ENCODE data around the gene TMEM220. TPM values are rescaled to one million over a fixed set of nuclear protein-coding genes. Genes with fewer than 3 reads are reported as not detected.
"Not testable (repeated sequence)": the region's sequence is repeated elsewhere in the genome, so short reads cannot be mapped to it uniquely, and the experiment has no call there.

Gene TMEM220
- polyA plus RNA-seq, 1 of the 3 experiments (the other 2 are of a cell fraction) = 2.7 TPM

DNA sequence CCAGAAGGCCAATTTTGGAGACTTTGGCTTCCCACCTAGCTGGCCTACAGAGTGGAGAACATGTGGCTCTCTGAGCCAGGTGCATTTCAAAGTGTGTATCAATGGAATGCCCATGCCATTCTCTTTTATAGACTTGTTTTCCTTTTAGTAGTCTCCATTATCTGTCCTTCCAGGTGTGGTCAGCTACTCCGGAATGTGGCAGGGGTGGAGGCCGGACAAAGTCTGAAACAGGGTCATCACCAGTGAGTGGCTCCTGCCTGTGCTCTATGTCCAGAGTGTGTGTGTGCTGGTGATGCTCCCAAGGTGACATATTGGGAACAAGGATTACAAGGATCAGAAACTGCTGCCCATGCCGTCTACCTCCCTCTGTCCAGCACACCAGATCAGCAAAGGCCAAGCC, 3.8 kb upstream of the TMEM220 start:
- TF ChIP-seq TCF12 (IDR thresholded peaks at IDR 0.05) = no peak
- TF ChIP-seq PBX3 (IDR thresholded peaks at IDR 0.05) = no peak
- no peak for TF ChIP-seq GATA2 (CRISPR knock-in tag; IDR thresholded peaks at IDR 0.05)
- no peak for TF ChIP-seq NRF1 (IDR thresholded peaks at IDR 0.05; ENCODE audit: low read depth, low read length)
- no peak for TF ChIP-seq NFIC (IDR thresholded peaks at IDR 0.05; ENCODE audit: borderline replicate concordance)
- TF ChIP-seq RXRA (IDR thresholded peaks at IDR 0.05; ENCODE audit: borderline replicate concordance, low read depth) = no peak
- no peak for TF ChIP-seq MAX (IDR thresholded peaks at IDR 0.05; ENCODE audit: low read depth)
- no peak for TF ChIP-seq TAF1 (IDR thresholded peaks at IDR 0.05; ENCODE audit: borderline replicate concordance, low read depth, low read length)
- no peak for TF ChIP-seq ELF1 (IDR thresholded peaks at IDR 0.05)
- no peak for TF ChIP-seq EZH2phosphoT487 (IDR thresholded peaks at IDR 0.05; ENCODE audit: borderline replicate concordance, low read depth)
- no peak for TF ChIP-seq POLR2AphosphoS5 (IDR thresholded peaks at IDR 0.05; ENCODE audit: low read depth, low read length)
- TF ChIP-seq RFX5 (IDR thresholded peaks at IDR 0.05; ENCODE audit: low read length) = no peak
- TF ChIP-seq TEAD4 (IDR thresholded peaks at IDR 0.05; ENCODE audit: borderline replicate concordance, insufficient read depth) = no peak
- TF ChIP-seq USF1 (IDR thresholded peaks at IDR 0.05; ENCODE audit: borderline replicate concordance, low read depth) = no peak
- no peaks in the 10 kb centered on the region for H4K20me1 ChIP-seq (ENCODE audit: insufficient read depth)
- peaks cover 0 to 11% of the 10 kb centered on the region in 2 experiments; a peak in 1 of 4 replicates for H3K4me1 ChIP-seq (ENCODE audit: control insufficient read depth in 1 of 2, insufficient read depth in 2 of 2, low read depth in 1 of 2, low read length in 1 of 2)
- WGBS (ENCODE audit: low lambda C conversion rate) = 65% methylated on average over 3 of the region's 3 CpGs
- no peak overlapping the region for H3K9ac ChIP-seq
- no peaks in the 10 kb centered on the region for H3K9me2 ChIP-seq
- POLR2A ChIA-PET = interaction anchor here (0.7 kb wide), 1 partner anchor 110 kb away, joined by 3 read pairs; no protein-coding TSS in a partner anchor
- H3K27ac ChIP-seq (ENCODE audit: low read depth in 2 of 2, low read length in 1 of 2) = no peak overlapping the region
- peaks cover 6% of the 10 kb centered on the region for H3F3A ChIP-seq (replicated peaks; ENCODE audit: insufficient read depth)
- no peak overlapping the region for H3K4me3 ChIP-seq (ENCODE audit: low read depth in 2 of 2, low read length in 1 of 2)
- DNase-seq = no peak
- CTCF ChIA-PET = interaction anchor here (1.5 to 2.3 kb wide), 3 partner anchors 87 to 115 kb away, joined by 4 to 17 read pairs (median 7); no protein-coding TSS in a partner anchor
- H3K4me2 ChIP-seq = no peak overlapping the region
- no peaks in the 10 kb centered on the region for H3K79me2 ChIP-seq (ENCODE audit: insufficient read depth)
- H2AFZ ChIP-seq (ENCODE audit: low read depth) = no peak overlapping the region
- H3K36me3 ChIP-seq (replicated peaks in 1 of 2; ENCODE audit: control insufficient read depth in 1 of 2, insufficient read depth in 2 of 2, low read length in 1 of 2) = no peaks in the 10 kb centered on the region
- no peaks in the 10 kb centered on the region for H3K9me3 ChIP-seq
- no peaks in the 10 kb centered on the region for H3K27me3 ChIP-seq (ENCODE audit: insufficient read depth)

DNA sequence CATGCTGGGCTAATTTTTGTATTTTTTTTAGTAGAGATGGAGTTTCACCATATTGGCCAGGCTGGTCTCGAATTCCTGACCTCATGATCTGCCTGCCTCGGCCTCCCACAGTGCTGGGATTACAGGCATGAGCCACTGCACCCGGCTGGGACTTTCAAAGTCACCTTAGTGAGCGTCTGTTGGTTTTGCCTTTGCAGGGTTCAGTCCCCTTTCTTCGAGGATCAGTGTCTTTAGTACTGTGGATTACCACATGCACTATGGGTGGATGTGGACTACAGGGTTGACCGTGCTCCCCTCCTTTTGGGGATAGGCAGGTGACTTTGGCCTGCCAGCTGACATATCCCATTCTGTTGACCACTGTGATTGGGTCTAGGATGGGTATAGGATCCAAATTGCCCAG, 2.3 kb upstream of the TMEM220 start:
- H3K36me3 ChIP-seq (replicated peaks in 1 of 2; ENCODE audit: control insufficient read depth in 1 of 2, insufficient read depth in 2 of 2, low read length in 1 of 2); H3K27ac ChIP-seq (ENCODE audit: low read depth in 2 of 2, low read length in 1 of 2); H2AFZ ChIP-seq (ENCODE audit: low read depth); POLR2A ChIA-PET; H3K79me2 ChIP-seq (ENCODE audit: insufficient read depth); H3K9me3 ChIP-seq; H3K27me3 ChIP-seq (ENCODE audit: insufficient read depth); H3K4me1 ChIP-seq (ENCODE audit: control insufficient read depth in 1 of 2, insufficient read depth in 2 of 2, low read depth in 1 of 2, low read length in 1 of 2); H3K4me3 ChIP-seq (ENCODE audit: low read depth in 2 of 2, low read length in 1 of 2); H3K4me2 ChIP-seq; H4K20me1 ChIP-seq (ENCODE audit: insufficient read depth); H3K9ac ChIP-seq; H3K9me2 ChIP-seq; DNase-seq: not testable (repeated sequence)
- peaks cover 16% of the 10 kb centered on the region for H3F3A ChIP-seq (replicated peaks; ENCODE audit: insufficient read depth)
- CTCF ChIA-PET = interaction anchor here (0.5 to 2.1 kb wide), 3 partner anchors 14 to 144 kb away, joined by 3 to 6 read pairs (median 5); no protein-coding TSS in a partner anchor
- WGBS (ENCODE audit: low lambda C conversion rate) = 69% methylated on average over 5 of the region's 6 CpGs

All from SK-N-SH (cell line).